HG03025 (cell line): ENCODE data around the gene MRPL58.
"Not testable (repeated sequence)": the region's sequence is repeated elsewhere in the genome, so short reads cannot be mapped to it uniquely, and the experiment has no call there.

Experiments used
- ATAC-seq: cut with Tn5 transposase; IDR thresholded peaks from one replicate; pipeline ENCODE4 v1.9.1; 2021; ENCODE audit warnings: mild to moderate bottlenecking, moderate library complexity; ENCODE audit not compliant: unreplicated experiment, low FRiP score

The MRPL58 gene

GRCh38 chr17:75012346-75013091 lies at the start of gene MRPL58:
Gene MRPL58 (plus strand): TSS chr17:75012670. CDS start chr17:75012687, 17 bp downstream.
- peak; percentile 68 for ATAC-seq

GRCh38 chr17:74963656-74964055 lies 48.8 kb upstream of the MRPL58 start:
- no peak for ATAC-seq

- ATAC-seq = no peak
Measured at GRCh38 chr17:74964246-74964761, 48.2 kb upstream of the MRPL58 start.

- no peak for ATAC-seq
Measured at GRCh38 chr17:74964988-74965622, 47.4 kb upstream of the MRPL58 start.

- ATAC-seq = no peak
Measured at GRCh38 chr17:74968361-74968780, 44.1 kb upstream of the MRPL58 start.

DNA sequence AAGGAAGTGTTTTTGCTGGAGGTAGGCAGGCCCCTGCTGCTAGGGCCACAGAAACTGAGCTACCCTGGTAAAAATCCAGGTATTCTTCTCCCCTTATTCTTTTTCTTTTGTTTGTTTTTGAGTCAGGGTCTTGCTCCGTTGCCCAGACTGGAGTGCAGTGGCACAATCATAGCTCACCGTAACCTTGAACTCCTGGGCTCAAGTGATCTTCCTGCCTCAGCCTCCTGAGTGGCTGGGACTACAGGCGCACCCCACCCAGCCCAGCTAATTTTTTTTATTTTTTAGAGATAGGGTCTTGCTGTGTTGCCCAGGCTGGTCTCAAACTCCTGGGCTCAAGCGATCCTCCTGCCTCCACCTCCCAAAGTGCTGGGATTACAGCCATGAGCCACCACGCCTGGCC lies 43.0 kb upstream of the MRPL58 start:
- not testable (repeated sequence) for ATAC-seq

DNA sequence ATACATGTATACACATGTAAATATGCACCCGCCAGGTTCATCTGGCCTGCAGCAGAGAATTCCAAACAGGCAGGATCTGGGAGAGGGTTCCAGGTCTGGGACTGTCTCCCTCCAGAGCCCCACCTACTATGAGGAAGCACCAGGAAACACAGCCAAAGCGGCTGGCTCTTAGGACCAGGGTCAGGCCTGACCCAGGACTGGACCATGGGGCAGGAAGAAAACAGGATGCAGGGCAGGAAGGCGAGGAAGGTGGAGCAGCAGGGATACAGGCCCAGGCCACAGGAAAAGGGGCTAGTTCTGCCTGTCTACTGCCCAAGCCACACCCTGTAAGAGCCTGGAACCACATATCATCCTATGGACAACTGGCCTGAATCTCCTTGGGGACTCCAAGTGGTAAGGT lies 42.1 kb upstream of the MRPL58 start:
- no peak for ATAC-seq

DNA sequence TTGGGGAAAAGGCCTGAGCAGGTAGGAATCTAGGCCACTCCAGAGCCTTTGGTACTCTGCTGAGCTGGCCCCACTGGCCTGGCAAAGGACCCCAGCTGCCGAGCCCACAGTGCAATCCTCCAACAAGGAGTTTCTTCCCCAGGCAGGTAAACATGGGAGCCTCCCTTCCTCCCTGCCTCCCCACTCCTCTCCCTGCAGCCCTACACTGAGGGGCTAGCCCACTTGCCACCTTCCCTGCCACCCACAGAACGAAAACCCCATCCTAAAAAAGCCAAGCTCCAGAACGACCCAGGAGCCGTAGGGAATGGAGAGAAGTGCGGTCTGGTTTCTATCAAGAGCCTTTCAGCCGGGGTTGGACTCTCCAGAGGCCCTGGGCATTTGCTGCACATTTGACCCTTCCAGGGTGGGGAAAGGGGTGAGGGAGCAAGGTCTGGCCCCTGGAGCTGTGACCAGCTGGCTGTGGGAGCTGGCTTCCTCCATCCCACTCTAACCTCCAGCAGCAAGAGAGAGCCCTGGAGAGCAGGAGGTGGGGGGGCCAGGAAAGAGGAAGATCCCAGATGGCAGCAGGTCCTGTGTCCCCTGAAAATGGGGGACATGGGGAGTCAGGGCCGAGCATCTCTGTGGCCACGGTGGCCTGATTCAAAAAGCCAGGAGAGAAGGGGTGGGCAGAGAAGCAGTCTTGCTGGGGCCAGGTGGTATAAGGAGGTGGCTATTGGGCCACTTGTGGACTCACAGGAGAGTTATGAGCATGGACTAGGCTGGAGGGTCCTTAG lies 41.2 kb upstream of the MRPL58 start:
- no peak for ATAC-seq

- ATAC-seq = no peak
Measured at GRCh38 chr17:74971842-74972106, 40.7 kb upstream of the MRPL58 start.

GRCh38 chr17:74972107-74972972 lies 40.1 kb upstream of the MRPL58 start, which contains the start of gene HID1:
Gene HID1 (minus strand): TSS chr17:74972759. CDS start chr17:74972656, 103 bp downstream.
- ATAC-seq = no peak

GRCh38 chr17:74972973-74973328 lies 39.5 kb upstream of the MRPL58 start:
- no peak for ATAC-seq

- ATAC-seq = no peak
Measured at GRCh38 chr17:74975943-74976342, 36.5 kb upstream of the MRPL58 start.

GRCh38 chr17:74977802-74978201 lies 34.7 kb upstream of the MRPL58 start:
- ATAC-seq = no peak

DNA sequence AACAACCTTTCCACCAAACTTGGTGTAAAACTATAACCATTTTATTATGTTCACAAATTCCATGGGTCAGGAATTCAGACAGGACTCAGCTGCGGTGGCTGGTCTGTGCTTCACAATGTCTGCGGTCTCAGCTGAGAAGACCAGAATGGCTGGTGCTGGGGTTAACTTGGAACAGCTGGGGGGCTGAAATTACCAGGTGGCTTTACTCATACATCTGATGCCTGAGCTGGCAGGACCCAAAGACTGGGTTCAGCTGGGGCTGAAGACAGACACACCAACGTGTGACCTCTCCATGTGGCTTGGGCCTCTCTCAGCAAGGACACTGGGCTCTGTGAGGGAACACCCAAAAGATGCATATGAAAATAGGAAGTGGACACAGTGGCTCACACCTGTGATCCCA lies 34.2 kb upstream of the MRPL58 start:
- no peak for ATAC-seq

- no peak for ATAC-seq
Measured at GRCh38 chr17:74979408-74980146, 32.9 kb upstream of the MRPL58 start.

GRCh38 chr17:74981318-74981978 lies 31.0 kb upstream of the MRPL58 start:
- no peak for ATAC-seq

DNA sequence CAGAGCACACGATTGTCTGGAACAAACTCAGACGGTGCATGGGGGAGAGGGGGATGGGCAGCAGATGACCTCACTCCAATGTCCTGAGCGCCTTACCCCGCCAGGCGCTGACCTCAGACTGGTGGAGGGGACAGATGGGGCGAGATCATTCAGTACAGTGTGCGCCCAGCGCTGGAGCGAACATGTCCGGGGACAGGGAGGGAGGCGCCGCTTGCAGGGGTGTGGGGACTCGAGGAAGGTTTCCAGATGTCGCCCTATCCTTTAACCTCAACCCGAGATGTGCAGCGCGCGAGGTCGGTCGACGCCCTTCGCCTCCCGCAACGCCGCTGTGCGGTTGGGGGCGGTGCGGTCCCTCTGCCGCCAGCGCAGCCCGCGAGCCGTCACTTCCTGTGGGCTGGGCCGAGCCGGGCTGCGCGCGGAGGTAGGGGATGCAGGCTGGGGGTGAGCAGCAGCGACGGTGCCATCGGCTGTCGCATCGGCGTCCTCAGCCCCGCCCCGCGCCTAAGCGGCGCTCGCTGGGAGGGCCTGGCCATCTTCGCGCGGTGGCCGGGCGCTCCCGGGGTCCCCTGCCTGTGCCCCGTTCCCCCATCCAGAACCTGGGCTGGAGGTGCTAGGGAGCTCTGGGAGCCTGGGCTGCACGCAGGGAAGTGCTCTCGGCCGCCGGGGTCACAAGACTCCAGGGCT lies 30.3 kb upstream of the MRPL58 start:
- ATAC-seq = no peak

GRCh38 chr17:74982663-74983313 lies 29.7 kb upstream of the MRPL58 start:
- not testable (repeated sequence) for ATAC-seq
